K562 treated with DMSO at 1 percent for 12 hours (cell line): ENCODE results near the gene AMN1. TPM values are rescaled to one million over a fixed set of nuclear protein-coding genes. Genes with fewer than 3 reads are reported as not detected.

ENCODE experiments used
- total RNA-seq: library from RNA; unstranded; fragments of 300-600 nt; gene quantifications from 2 replicates; pipeline ENCODE4 v1.2.3, GENCODE V29; 2022; ENCODE audit not compliant: insufficient read depth

The AMN1 gene
- total RNA-seq, result 9.9 and 33.2 TPM in 2 replicates

GRCh38 chr12:31728917-31729640, at the start of gene AMN1:
TSS of gene AMN1 (minus strand) at chr12:31729021. CDS start at chr12:31729008, 13 bp downstream.

GRCh38 chr12:31659087-31659942, 69.5 kb downstream of the AMN1 start, which contains the start of gene ETFBKMT:
TSS of gene ETFBKMT (plus strand) at chr12:31659688. CDS start at chr12:31661954, 2,266 bp downstream.

Other genes with a start within 250 kb of the AMN1 start
- 0.98 and 4.1 TPM in 2 replicates for gene DENND5B, start 137.9 kb downstream of the AMN1 start, total RNA-seq
- gene ETFBKMT, start 69.3 kb downstream of the AMN1 start, total RNA-seq, result 0.68 and 1.1 TPM in 2 replicates
- gene RESF1, start 230.4 kb upstream of the AMN1 start, total RNA-seq, result 16.3 and 50.0 TPM in 2 replicates